Glutamatergic neuron (in vitro differentiated cells): Measurements from ENCODE around the gene AOX1. TPM values are rescaled to one million over a fixed set of nuclear protein-coding genes. Genes with fewer than 3 reads are reported as not detected.

ENCODE experiments used
- DNase-seq: peaks from one replicate; pipeline ENCODE4 v3.0.0; 2022
- H3K27ac Mint-ChIP-seq: one replicate; pipeline ENCODE4 v1.8.0; 2020; ENCODE audit warnings: mild to moderate bottlenecking, mixed read lengths, inconsistent platforms; ENCODE audit not compliant: unreplicated experiment
- H3K27me3 Mint-ChIP-seq: one replicate; pipeline ENCODE4 v1.8.0; 2020; ENCODE audit warnings: mild to moderate bottlenecking, moderate library complexity, mixed read lengths, inconsistent platforms; ENCODE audit not compliant: unreplicated experiment
- H3K36me3 Mint-ChIP-seq: one replicate; pipeline ENCODE4 v1.8.0; 2020; ENCODE audit warnings: mild to moderate bottlenecking, mixed read lengths, inconsistent platforms; ENCODE audit not compliant: unreplicated experiment
- H3K4me1 Mint-ChIP-seq: one replicate; pipeline ENCODE4 v1.8.0; 2020; ENCODE audit warnings: mild to moderate bottlenecking, low read depth, mixed read lengths, inconsistent platforms; ENCODE audit not compliant: unreplicated experiment
- H3K4me3 Mint-ChIP-seq: one replicate; pipeline ENCODE4 v1.8.0; 2020; ENCODE audit warnings: mild to moderate bottlenecking, mixed read lengths, inconsistent platforms; ENCODE audit not compliant: unreplicated experiment
- H3K9me3 Mint-ChIP-seq: one replicate; pipeline ENCODE4 v1.8.0; 2020; ENCODE audit warnings: mild to moderate bottlenecking, moderate library complexity, mixed read lengths, inconsistent platforms; ENCODE audit not compliant: unreplicated experiment
- CTCF ChIP-seq: fragments of 200-600 bp; sonication (generic); IDR thresholded peaks from one replicate; pipeline ENCODE4 v1.5.0; 2021; ENCODE audit not compliant: partially characterized antibody, unreplicated experiment
- total RNA-seq: library from RNA; stranded (reverse); fragmentation: NEBNext Ultra II Directional; extraction: Animal tissue kit (Norgen Biotek cat#: 25700); gene quantifications from one replicate; pipeline ENCODE4 v1.2.1, GENCODE V29; 2021; ENCODE audit not compliant: unreplicated experiment

The AOX1 gene
- total RNA-seq, 1 donor from 2014 or later: 0.32 TPM

- no peak for DNase-seq
- H3K36me3 Mint-ChIP-seq: no peaks in the 10 kb centered on the region
- H3K27ac Mint-ChIP-seq: no peak overlapping the region
These were observed 45.5 kb downstream of the AOX1 start for GRCh38 chr2:200631287-200631686.

DNA sequence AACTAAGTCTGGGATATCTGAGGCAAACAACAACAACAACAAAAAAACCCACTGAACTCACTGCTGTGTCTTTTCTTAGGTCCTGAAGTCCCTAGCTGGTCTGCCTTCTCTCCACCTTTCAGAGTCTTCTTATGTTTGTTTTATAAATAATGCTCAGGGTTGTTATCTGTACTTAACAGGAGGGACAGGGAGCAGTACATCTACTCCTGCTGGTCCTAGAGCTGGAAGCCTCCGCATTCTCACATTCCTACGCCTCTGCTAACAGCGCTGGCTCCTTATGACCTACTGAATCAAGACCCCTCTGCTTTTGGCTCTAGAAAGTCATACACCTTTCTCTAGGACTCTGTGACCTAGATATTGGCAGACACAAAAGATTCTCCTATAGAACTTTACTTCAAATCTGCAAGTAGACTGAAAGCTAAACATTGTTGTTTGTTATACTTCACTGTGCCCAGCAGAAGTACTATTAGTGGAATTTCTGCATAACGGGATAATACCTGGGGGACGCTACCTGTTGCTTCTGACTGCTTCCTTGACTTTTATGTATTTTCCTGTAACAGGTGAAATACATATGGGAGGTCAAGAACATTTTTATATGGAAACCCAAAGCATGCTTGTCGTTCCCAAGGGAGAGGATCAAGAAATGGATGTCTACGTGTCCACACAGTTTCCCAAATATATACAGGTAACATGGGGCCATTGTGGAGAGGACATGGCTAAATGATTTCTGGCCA is 48.6 kb downstream of the AOX1 start:
- no peak for TF ChIP-seq CTCF
- Mint-ChIP-seq H3K4me1 (no peaks in the 10 kb centered on the region), H3K27ac (no peak overlapping the region), H3K4me3 (no peak overlapping the region), H3K36me3 (no peaks in the 10 kb centered on the region), H3K9me3 (peaks cover 1% of the 10 kb centered on the region), H3K27me3 (peaks cover 3% of the 10 kb centered on the region)
- no peak for DNase-seq

More at GRCh38 chr2:200631287-200631686, 45.5 kb downstream of the AOX1 start:
- Mint-ChIP-seq H3K4me3 (no peak overlapping the region), H3K9me3 (peaks cover 1% of the 10 kb centered on the region), H3K4me1 (no peaks in the 10 kb centered on the region), H3K27me3 (peaks cover 3% of the 10 kb centered on the region)
- TF ChIP-seq CTCF: no peak

- Mint-ChIP-seq H3K36me3 (no peaks in the 10 kb centered on the region), H3K27ac (no peak overlapping the region), H3K4me1 (no peaks in the 10 kb centered on the region), H3K27me3 (peaks cover 3% of the 10 kb centered on the region), H3K9me3 (peaks cover 1% of the 10 kb centered on the region), H3K4me3 (no peak overlapping the region)
- no peak for DNase-seq
- no peak for TF ChIP-seq CTCF
These were observed 49.4 kb downstream of the AOX1 start for GRCh38 chr2:200635251-200635650.

- no peak overlapping the region for H3K4me3 Mint-ChIP-seq
- H3K27me3 Mint-ChIP-seq: peaks cover 3% of the 10 kb centered on the region
- H3K4me1 Mint-ChIP-seq: no peaks in the 10 kb centered on the region
- DNase-seq: no peak
- peaks cover 1% of the 10 kb centered on the region for H3K9me3 Mint-ChIP-seq
- TF ChIP-seq CTCF: no peak
- no peak overlapping the region for H3K27ac Mint-ChIP-seq
- H3K36me3 Mint-ChIP-seq: no peaks in the 10 kb centered on the region
These were observed 52.1 kb downstream of the AOX1 start for GRCh38 chr2:200637901-200638300.

- Mint-ChIP-seq H3K9me3 (peaks cover 4% of the 10 kb centered on the region), H3K27me3 (no peaks in the 10 kb centered on the region), H3K36me3 (no peaks in the 10 kb centered on the region), H3K27ac (no peak overlapping the region), H3K4me1 (no peaks in the 10 kb centered on the region), H3K4me3 (no peak overlapping the region)
- TF ChIP-seq CTCF: no peak
- DNase-seq: no peak
These were observed 54.4 kb downstream of the AOX1 start for GRCh38 chr2:200640176-200640575.
